HG02610 (cell line): ENCODE measurements around the gene MYO7B.
"Not testable (repeated sequence)": the region's sequence is repeated elsewhere in the genome, so short reads cannot be mapped to it uniquely, and the experiment has no call there.

Experiments used
- ATAC-seq: cut with Tn5 transposase; IDR thresholded peaks from one replicate; pipeline ENCODE4 v1.9.1; 2021; ENCODE audit warnings: mild to moderate bottlenecking, moderate library complexity; ENCODE audit not compliant: unreplicated experiment

The MYO7B gene

DNA sequence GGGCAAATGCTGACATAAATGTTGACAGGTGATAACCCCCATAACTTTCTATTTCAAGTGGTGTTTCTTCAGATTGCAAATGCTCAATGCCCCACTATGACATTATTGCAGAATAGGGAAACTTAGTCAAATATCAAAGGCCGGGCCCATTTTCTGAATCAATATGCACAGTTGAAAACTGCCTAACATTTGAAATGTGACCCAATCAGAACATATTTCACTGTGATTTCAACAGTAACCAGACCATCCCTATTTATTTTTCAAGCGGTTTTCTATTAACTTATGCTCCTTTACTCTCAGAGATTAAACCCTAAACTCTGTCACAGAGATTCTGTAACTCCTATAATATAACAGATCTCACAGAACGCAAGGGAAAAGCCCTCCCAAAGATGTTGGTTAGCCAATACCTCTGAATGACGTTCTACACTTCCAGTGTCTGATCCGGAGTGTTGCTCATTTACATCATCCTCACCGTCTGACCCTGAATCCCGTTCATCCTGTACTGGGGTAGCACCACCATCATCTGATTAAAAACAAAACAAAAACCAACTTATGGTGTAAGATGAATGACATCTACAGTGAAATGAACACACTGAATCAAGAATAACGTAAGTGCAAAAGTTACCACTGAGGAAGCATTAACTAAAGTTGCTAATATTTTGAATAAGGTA is 12.1 kb upstream of the MYO7B start:
- ATAC-seq, result no peak

DNA sequence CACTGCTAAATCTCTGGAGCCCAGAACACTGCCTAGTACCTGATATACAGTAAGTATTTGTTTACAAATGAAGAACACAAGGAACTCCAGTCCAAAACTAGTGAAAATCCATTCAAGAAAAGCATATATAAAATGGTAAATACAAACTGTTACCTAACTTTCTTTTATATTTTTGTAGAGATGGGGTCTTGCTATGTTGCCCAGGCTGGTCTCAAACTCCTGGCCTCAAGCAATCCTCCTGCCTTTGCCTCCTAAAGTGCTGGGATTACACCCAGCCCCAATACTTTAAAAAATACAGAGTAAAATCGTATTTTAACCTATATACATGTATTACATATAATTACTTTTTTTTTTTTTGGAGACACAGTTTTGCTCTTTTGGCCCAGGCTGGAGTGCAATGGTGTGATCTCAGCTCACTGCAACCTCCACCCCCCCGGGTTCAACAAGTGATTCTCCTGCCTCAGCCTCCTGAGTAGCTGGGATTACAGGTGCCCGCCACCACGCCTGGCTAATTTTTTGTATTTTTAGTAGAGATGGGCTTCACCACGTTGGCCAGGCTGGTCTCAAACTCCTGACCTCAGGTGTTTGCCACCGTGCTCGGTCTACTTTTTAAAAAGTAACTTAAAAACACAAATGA is 11.2 kb upstream of the MYO7B start:
- ATAC-seq, result not testable (repeated sequence)

- ATAC-seq, result no peak
These were observed 9.8 kb upstream of the MYO7B start for GRCh38 chr2:127525691-127526131.

GRCh38 chr2:127526132-127527000 is 9.1 kb upstream of the MYO7B start, which contains the start of gene IWS1:
TSS of gene IWS1 (minus strand) at chr2:127526489. CDS start at chr2:127526208, 281 bp downstream.
- peak; percentile 92 for ATAC-seq

DNA sequence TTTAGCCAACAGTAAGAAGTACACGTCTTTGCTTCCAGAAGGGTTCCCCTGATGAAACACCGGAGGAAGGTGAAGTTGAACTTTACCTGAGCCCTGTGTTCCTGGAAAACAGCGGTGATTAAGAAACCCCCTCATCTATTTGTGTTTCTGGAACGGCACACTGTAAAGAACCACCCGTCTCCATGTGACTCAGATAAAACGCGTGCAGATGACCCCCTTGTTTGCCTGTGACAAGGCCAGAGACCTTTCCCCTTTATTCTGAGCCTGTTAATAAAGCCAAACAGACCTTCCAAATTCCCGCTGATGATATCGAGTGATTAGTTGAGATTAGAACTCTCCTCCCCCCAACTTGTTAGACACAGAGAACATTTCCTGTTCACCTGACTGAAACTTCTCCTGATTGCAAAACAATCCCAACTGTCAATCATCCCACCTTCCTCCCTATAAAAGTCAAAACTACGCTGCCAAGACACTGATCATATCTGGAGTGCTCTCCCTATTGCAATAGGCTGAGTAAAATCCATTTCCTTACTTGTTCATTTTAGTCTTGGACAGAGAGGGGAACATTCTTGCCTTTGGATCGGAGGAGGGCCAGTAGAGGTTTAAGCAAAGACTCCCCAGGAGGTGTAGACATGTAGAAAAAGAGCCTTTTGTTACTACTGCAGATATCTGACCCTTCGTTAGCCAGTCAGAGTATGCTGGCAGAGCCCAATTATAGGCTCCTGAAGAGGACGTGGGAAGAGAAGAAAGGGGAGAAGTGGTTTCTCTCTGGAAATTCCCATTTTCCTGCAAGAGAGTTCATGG is 8.3 kb upstream of the MYO7B start:
- ATAC-seq, result peak; percentile 20

- ATAC-seq, result no peak
These were observed 7.0 kb upstream of the MYO7B start for GRCh38 chr2:127528487-127528886.

DNA sequence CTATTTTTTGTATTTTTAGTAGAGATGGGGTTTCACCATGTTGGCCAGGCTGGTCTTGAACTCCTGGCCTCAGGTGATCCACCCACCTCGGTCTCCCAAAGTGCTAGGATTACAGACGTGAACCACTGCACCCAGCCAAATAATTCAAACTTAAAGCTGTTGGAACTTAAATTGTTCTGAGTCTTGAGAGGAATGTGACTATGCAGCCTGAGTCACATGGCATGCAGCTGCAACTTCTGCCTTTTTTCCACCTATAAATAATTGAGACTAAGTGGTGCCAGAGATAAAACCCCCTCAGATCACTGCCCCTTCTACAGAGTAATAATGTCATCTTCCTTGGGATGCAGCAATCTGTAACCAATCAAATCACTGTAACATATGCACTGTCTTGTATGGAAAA is 6.1 kb upstream of the MYO7B start:
- not testable (repeated sequence) for ATAC-seq

- ATAC-seq, result no peak
These were observed 5.0 kb upstream of the MYO7B start for GRCh38 chr2:127530245-127531140.

DNA sequence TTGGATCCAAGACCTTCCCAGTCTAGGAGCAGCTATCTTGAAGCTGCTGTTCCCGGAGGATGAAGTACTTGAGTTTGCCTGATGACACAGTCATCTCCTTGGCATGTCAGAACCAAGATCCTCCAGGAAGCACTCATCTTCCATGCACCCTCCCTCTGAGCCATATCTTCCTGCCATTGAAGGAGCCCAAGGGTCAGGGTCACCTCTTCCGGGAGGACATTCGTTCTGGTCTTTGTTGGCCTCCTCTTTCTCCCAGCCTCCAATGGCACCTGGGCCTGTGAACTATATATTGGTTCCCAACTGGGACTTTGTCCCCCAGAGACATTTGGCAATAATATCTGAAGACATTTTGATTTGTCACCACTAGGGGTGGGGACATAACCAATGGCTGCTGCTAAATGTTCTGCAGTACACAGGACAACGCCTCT is 4.2 kb upstream of the MYO7B start:
- ATAC-seq, result no peak

GRCh38 chr2:127532296-127532695 is 3.2 kb upstream of the MYO7B start:
- ATAC-seq, result no peak

DNA sequence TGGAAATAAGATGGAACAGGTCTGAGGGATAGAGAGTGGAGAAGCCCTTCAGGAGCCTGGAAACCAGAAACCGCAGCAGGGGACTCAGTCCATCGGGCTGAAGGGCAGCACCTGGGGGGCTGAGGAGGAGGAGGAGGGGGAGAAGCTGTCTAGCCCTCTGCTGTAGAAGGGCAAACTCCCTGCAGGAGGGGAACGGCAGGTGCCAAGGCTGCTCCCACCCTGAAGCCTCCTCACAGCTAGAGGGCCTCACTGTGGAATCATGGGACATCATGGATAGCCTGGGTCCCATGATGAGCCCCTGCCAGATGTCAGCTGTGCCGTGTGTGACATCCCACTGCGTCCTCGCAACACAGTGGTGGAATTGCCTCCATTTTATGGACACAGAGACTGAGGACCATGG is 435 bp downstream of the MYO7B start:
- no peak for ATAC-seq

DNA sequence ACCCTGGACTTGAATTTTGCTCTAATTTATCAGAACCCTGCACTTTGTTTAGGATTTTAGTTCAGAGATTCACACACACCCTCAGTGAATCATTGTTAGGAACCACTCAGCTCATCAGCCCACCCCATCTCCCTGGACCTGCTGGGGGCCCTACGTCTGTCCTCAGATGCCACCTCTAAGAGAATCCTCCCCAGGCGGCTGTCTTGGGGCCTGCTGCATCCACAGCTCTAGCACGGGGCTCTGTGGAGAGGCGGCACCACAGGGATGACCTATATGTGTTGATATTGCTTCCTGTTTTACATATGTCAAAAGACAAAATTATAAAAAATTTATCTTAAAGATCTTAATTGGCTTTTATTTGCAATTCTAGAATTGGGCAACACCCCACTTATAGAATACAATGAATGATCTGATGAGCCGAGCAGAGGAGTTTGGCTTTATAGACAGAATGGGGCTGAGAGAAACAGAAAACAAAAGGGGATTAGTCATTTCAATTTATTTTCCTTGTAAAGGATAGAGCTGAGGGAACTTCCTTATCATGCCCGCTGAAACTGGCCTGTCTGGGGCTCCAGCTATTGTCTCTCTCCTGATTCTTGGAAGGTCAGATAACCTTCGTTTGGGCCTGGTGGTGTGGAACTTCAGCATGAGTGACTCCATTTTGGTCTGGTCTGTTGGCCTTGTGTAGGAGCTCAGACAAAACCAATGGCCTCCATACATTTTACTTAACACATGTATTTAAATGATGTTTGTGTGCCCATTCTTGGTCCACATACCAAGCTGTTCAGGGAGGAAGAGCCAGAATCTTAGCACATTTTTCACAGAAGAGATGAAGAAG is 1.4 kb downstream of the MYO7B start:
- ATAC-seq, result no peak

- no peak for ATAC-seq
These were observed 2.2 kb downstream of the MYO7B start for GRCh38 chr2:127537644-127538043.

DNA sequence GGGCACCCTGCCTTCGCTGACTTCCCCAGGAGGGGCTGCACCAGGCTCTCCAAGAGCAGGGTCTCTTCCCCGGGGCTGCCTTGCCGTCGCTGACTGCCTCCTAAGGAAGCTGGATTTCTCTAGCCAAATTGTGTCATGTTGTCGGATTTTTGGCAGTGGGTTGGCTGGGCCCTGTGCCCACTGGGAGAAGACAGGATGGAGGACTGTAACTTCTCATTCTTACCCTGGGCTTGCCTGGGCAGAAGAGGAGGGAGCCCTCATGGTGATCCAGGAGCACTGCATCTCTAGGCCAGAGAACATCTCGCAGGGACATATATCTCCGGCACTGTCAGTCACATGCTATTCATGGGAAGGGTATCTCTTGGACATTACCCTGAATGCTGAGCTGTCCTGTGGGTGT is 6.3 kb downstream of the MYO7B start:
- ATAC-seq, result no peak

DNA sequence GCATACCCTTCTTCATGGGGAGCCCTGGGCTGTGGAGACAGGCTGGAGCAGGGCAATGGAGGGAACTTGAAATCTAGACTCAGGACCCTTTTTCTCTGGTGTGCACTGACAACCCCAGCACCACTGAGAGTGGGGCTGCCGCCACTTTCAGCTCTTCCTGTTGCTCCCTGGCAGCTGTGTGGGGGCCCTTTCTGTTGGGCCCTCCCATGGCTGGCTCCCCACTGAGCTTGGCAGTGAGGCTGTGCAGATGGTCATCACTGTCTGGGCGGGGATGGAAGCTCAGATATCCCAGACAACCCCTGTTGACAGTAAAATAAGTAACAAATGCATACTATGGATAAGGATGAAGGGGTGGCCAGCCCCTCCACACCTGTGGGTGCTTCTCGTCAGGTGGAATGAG is 6.7 kb downstream of the MYO7B start:
- no peak for ATAC-seq

DNA sequence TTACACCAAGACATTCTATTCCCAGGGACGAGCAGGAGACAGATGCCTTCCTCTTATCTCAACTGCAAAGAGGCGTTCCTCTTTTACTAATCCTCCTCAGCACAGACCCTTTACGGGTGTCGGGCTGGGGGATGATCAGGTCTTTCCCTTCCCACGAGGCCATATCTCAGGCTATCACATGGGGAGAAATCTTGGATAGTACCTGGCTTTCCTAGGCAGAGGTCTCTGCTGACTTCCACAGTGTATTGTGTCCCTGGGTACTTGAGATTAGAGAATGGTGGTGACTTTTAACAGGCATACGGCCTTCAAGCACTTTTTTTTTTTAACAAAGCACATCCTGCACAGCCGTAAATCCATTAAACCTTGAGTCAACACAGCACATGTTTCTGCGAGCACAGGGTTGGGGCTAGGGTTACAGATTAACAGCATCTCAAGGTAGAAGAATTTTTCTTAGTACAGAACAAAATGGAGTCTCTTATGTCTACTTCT is 7.6 kb downstream of the MYO7B start:
- not testable (repeated sequence) for ATAC-seq

- ATAC-seq, result no peak
These were observed 9.7 kb downstream of the MYO7B start for GRCh38 chr2:127545189-127545588.

GRCh38 chr2:127545796-127546195 is 10.3 kb downstream of the MYO7B start:
- no peak for ATAC-seq

DNA sequence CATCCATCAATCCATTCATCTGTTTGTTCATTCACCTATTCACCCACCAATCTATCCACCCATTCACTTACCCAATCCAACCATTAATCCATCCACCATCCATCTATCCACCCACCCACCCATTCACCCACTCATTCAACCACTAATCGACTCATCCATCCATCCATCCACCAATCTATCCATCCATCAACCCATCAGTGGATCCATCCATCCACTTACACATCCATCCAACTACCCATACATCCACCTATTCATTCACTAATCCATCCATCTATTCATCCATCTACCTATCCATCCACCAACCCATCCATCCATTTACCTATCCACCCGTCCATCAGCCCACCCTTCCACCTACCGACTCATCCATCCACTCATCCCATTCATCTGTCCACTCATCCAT is 11.3 kb downstream of the MYO7B start:
- ATAC-seq, result no peak
